ENCODE data around the gene MCAT.
A peak's percentile ranks its signal among the peaks of the same experiment; 100 is the strongest.
"Not testable (repeated sequence)": the region's sequence is repeated elsewhere in the genome, so short reads cannot be mapped to it uniquely, and the experiment has no call there.

Gene MCAT

DNA sequence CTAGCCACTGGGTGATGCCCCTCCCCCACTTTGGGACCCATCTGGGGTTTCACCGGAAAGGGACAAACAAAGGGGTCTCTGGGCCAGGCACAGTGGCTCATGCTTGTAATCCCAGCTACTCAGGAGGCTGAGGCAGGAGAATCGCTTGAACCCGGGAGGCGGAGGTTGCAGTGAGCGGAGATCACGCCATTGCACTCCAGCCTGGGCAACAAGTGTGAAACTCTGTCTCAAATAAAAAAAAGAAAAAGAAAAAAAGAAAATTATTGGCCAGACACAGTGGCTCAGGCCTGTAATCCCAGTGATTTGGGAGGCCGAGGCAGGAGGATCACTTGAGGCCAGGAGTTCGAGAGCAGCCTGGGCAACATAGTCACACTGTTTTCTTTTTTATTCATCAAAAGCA, 2.2 kb upstream of the MCAT start:
- not testable (repeated sequence) for H3K4me3 ChIP-seq (ENCODE audit: low read length); H3K9ac ChIP-seq (ENCODE audit: low read length); H3K27me3 ChIP-seq (ENCODE audit: control insufficient read depth, insufficient read depth, low read length); H3K4me1 ChIP-seq (ENCODE audit: control insufficient read depth, insufficient read depth, low read length); H3K36me3 ChIP-seq (ENCODE audit: control insufficient read depth, insufficient read depth, low read length); H3K27ac ChIP-seq (ENCODE audit: low read depth, low read length)

DNA sequence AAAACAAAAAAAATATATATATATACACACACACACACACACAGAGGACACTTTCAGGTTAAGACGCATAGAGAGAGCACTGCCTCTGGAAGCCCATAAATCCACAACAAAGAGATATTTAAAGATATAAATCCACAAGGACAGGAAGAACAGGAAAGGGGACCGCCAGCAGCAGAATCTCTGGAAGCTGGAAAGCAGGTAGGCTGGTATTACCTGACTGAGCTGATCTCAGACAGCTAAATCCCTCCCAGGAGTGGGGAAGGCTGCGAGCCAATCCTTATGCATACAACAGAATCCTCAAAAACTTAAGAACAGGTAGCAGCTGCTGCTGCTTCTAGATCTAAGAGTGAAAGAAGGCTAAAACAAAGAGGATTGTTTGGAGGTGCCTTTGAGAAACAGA, 1.8 kb upstream of the MCAT start:
- Histone ChIP-seq H3K4me3 (ENCODE audit: low read length) (no peak overlapping the region), H3K27ac (ENCODE audit: low read depth, low read length) (no peak overlapping the region), H3K36me3 (ENCODE audit: control insufficient read depth, insufficient read depth, low read length) (no peaks in the 10 kb centered on the region), H3K9ac (ENCODE audit: low read length) (no peak overlapping the region), H3K27me3 (ENCODE audit: control insufficient read depth, insufficient read depth, low read length) (no peaks in the 10 kb centered on the region), H3K4me1 (ENCODE audit: control insufficient read depth, insufficient read depth, low read length) (peaks cover 3% of the 10 kb centered on the region)

GRCh38 chr22:43136801-43137200, 6.4 kb downstream of the MCAT start:
- no peak overlapping the region for H3K9ac ChIP-seq (ENCODE audit: low read length)
- no peak overlapping the region for H3K27ac ChIP-seq (ENCODE audit: low read depth, low read length)

DNA sequence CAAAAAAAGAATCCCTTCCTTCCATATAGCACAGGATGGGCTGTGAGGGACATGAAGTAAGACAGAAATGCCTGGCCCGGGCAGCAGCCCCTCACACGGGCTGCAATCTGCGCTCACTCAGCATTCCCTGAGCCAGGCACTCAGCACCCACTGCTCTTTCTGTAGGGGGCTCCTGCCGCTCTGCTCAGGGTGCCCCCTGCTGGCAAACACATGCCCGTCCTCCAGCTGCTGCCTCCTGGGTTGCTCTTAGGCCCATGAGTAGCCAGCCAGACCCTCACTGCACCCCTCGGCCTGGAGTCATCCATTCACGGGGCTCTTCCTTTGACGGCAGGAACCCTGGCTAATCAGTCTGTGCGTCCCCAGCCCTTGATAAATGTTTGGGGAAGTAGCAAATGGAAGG, 6.9 kb downstream of the MCAT start:
- Histone ChIP-seq H3K9ac (ENCODE audit: low read length) (no peak overlapping the region), H3K4me3 (ENCODE audit: low read length) (no peak overlapping the region), H3K36me3 (ENCODE audit: control insufficient read depth, insufficient read depth, low read length) (peaks cover 18% of the 10 kb centered on the region), H3K4me1 (ENCODE audit: control insufficient read depth, insufficient read depth, low read length) (no peaks in the 10 kb centered on the region), H3K27ac (ENCODE audit: low read depth, low read length) (no peak overlapping the region), H3K27me3 (ENCODE audit: control insufficient read depth, insufficient read depth, low read length) (no peaks in the 10 kb centered on the region)

More at GRCh38 chr22:43136801-43137200, 6.4 kb downstream of the MCAT start:
- no peaks in the 10 kb centered on the region for H3K4me1 ChIP-seq (ENCODE audit: control insufficient read depth, insufficient read depth, low read length)
- no peak overlapping the region for H3K4me3 ChIP-seq (ENCODE audit: low read length)
- no peaks in the 10 kb centered on the region for H3K27me3 ChIP-seq (ENCODE audit: control insufficient read depth, insufficient read depth, low read length)
- H3K36me3 ChIP-seq (ENCODE audit: control insufficient read depth, insufficient read depth, low read length), result peaks cover 18% of the 10 kb centered on the region

DNA sequence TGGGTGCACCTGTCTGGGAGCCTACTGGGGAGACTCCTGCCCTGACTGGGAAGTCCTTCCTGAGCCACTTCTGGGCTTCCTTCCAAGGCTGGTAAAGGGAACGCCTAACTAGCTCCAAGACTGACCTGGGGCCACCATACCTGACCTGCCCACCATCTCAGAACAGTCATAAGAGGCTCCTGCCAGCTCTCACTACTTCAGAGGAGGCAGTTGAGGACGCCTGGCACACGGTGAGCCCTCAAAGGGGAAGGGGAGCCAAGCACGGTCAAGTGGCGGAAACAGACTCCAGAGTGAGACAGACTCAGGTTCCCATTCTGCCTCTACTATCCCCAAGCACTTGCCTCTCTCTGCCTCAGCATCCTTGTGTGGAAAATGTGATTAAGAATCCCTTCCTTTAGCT, 7.6 kb downstream of the MCAT start:
- Histone ChIP-seq H3K27me3 (ENCODE audit: control insufficient read depth, insufficient read depth, low read length) (no peaks in the 10 kb centered on the region), H3K27ac (ENCODE audit: low read depth, low read length) (no peak overlapping the region), H3K4me3 (ENCODE audit: low read length) (no peak overlapping the region), H3K4me1 (ENCODE audit: control insufficient read depth, insufficient read depth, low read length) (no peaks in the 10 kb centered on the region), H3K36me3 (ENCODE audit: control insufficient read depth, insufficient read depth, low read length) (peaks cover 18% of the 10 kb centered on the region), H3K9ac (ENCODE audit: low read length) (no peak overlapping the region)

GRCh38 chr22:43134553-43134952, 8.6 kb downstream of the MCAT start:
- Histone ChIP-seq H3K27me3 (ENCODE audit: control insufficient read depth, insufficient read depth, low read length) (no peaks in the 10 kb centered on the region), H3K27ac (ENCODE audit: low read depth, low read length) (no peak overlapping the region), H3K9ac (ENCODE audit: low read length) (no peak overlapping the region), H3K4me3 (ENCODE audit: low read length) (no peak overlapping the region), H3K4me1 (ENCODE audit: control insufficient read depth, insufficient read depth, low read length) (no peaks in the 10 kb centered on the region), H3K36me3 (ENCODE audit: control insufficient read depth, insufficient read depth, low read length) (peaks cover 18% of the 10 kb centered on the region)

- no peaks in the 10 kb centered on the region for H3K27me3 ChIP-seq (ENCODE audit: control insufficient read depth, insufficient read depth, low read length)
- no peak overlapping the region for H3K4me3 ChIP-seq (ENCODE audit: low read length)
- peaks cover 18% of the 10 kb centered on the region for H3K36me3 ChIP-seq (ENCODE audit: control insufficient read depth, insufficient read depth, low read length)
- no peak overlapping the region for H3K9ac ChIP-seq (ENCODE audit: low read length)
- H3K4me1 ChIP-seq (ENCODE audit: control insufficient read depth, insufficient read depth, low read length), result no peaks in the 10 kb centered on the region
- H3K27ac ChIP-seq (ENCODE audit: low read depth, low read length), result no peak overlapping the region
These were observed 9.8 kb downstream of the MCAT start for GRCh38 chr22:43133401-43133800.

DNA sequence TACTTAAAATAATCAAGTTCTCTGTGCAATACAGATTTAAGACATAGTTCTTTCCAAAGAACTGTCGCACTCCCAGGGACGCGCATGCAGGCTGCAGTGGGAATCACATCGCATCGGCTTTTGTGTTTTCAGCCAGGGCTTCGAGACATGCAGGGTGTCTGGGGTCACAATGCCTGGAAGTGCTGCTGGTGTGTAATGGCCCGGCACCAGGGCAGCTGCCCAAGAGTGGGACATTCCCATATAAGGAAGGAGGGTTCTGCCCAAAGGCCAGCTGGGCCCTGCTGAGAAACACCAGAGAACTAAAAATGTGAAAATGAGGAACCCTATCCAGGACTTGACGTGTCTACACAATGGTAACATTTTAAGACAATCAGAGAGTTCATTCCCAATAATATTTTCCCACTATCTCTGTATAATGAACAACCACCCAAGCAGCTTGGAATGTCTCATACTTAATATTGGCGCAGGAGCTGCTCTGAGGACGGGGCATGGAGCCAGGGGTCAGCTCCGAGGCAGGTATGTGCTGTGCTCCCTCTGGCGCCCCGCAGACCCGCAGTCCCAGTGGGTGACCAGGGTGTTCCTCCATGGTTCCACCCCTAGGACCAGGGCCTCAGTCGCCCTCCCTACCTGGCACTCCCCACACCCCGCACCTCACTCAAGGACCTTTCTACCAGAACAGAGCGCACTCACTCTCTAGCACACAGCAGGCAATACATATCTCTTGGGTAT, 11.3 kb downstream of the MCAT start:
- Histone ChIP-seq H3K36me3 (ENCODE audit: control insufficient read depth, insufficient read depth, low read length) (peaks cover 14% of the 10 kb centered on the region), H3K27me3 (ENCODE audit: control insufficient read depth, insufficient read depth, low read length) (no peaks in the 10 kb centered on the region), H3K9ac (ENCODE audit: low read length) (no peak overlapping the region), H3K4me3 (ENCODE audit: low read length) (no peak overlapping the region), H3K27ac (ENCODE audit: low read depth, low read length) (no peak overlapping the region), H3K4me1 (ENCODE audit: control insufficient read depth, insufficient read depth, low read length) (no peaks in the 10 kb centered on the region)

DNA sequence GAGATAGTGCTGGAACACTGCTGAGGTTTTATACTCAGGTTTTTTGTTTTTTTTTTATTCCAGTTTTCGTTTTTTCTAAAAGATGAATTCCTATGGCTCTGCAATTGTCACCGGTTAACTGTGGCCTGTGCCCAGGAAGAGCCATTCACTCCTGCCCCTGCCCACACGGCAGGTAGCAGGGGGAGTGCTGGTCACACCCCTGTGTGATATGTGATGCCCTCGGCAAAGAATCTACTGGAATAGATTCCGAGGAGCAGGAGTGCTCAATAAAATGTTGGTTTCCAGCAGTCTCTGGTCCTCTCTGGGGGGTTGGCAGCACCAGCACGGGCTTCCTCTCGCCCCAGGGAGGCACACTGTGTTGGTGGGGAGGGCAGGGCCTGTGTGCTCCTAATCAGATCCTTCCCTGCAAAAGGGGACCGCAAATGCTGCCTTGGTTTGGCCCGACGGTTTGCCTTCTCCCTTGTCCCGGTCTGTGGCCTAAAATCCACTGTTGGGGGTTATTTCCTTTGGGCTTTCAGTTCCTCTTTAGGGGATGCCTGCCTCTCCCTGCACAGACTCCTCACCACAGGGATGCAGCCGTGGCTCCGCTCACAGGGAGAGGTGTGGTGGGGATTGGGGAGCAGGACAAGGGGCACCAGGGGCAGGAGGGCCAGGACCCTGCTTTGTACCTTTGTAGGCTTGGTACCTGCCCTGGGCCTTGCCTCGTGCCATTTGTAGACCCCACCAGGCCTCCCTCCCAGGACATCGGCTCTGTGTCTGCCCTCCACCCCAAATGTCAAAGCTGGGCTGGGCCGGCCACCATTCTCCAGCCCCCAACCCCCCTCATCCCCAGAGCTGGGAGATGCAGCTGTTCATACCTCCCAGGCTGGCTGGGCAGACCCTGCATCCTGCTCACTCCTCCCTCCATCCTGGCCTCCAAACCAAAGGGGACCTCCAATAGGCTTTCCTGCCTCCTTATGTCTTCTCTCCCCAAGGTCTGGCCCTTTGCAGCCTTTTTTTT, 13.5 kb downstream of the MCAT start:
- H3K9ac ChIP-seq (ENCODE audit: low read length), result no peak overlapping the region
- H3K27me3 ChIP-seq (ENCODE audit: control insufficient read depth, insufficient read depth, low read length), result no peaks in the 10 kb centered on the region
- H3K27ac ChIP-seq (ENCODE audit: low read depth, low read length), result no peak overlapping the region
- H3K4me3 ChIP-seq (ENCODE audit: low read length), result no peak overlapping the region
- peaks cover 7% of the 10 kb centered on the region for H3K36me3 ChIP-seq (ENCODE audit: control insufficient read depth, insufficient read depth, low read length)
- H3K4me1 ChIP-seq (ENCODE audit: control insufficient read depth, insufficient read depth, low read length), result no peaks in the 10 kb centered on the region

- Histone ChIP-seq H3K4me1 (ENCODE audit: control insufficient read depth, insufficient read depth, low read length) (no peaks in the 10 kb centered on the region), H3K9ac (ENCODE audit: low read length) (no peak overlapping the region), H3K27ac (ENCODE audit: low read depth, low read length) (no peak overlapping the region), H3K27me3 (ENCODE audit: control insufficient read depth, insufficient read depth, low read length) (no peaks in the 10 kb centered on the region), H3K4me3 (ENCODE audit: low read length) (no peak overlapping the region), H3K36me3 (ENCODE audit: control insufficient read depth, insufficient read depth, low read length) (peaks cover 7% of the 10 kb centered on the region)
These were observed 14.2 kb downstream of the MCAT start for GRCh38 chr22:43128928-43129424.

GRCh38 chr22:43128116-43128515, 15.1 kb downstream of the MCAT start:
- Histone ChIP-seq H3K36me3 (ENCODE audit: control insufficient read depth, insufficient read depth, low read length) (peaks cover 6% of the 10 kb centered on the region), H3K9ac (ENCODE audit: low read length) (no peak overlapping the region), H3K4me1 (ENCODE audit: control insufficient read depth, insufficient read depth, low read length) (no peaks in the 10 kb centered on the region), H3K27me3 (ENCODE audit: control insufficient read depth, insufficient read depth, low read length) (no peaks in the 10 kb centered on the region), H3K27ac (ENCODE audit: low read depth, low read length) (no peak overlapping the region), H3K4me3 (ENCODE audit: low read length) (peak overlapping the region; percentile 32)

DNA sequence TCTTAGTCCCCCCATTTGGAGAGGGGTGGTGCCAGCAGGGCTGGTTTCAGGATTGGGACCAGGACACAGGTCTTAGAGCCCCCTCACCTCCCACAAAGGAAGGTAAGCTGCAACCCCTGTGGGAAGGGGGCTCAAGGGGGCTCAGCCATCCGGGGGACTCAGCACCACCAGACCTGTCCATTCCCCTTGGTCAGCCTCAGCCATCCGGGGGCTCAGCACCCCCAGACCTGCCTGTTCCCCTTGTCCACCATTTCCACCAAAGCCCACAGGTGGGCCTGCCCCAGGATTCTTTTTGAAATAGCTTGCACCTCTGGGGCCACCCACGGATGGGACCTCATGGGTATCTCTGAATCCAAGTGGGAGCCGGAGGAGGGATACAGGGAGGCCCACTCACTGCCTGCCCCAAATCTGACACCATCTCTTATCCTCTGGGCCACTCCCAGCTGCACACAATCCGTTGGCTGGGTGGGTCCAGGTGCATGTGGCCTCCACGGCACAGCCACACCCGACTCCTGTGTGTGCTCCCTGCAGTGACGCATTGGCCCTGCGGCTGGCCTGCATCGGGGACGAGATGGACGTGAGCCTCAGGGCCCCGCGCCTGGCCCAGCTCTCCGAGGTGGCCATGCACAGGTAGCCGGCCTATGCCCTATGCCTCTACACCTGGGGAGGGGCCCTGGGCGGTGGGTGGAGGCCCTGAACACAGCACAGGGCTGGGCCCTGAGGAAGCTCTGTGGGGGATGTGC, 15.9 kb downstream of the MCAT start:
- Histone ChIP-seq H3K4me3 (ENCODE audit: low read length) (peak overlapping the region; percentile 32), H3K9ac (ENCODE audit: low read length) (no peak overlapping the region), H3K27ac (ENCODE audit: low read depth, low read length) (no peak overlapping the region), H3K4me1 (ENCODE audit: control insufficient read depth, insufficient read depth, low read length) (no peaks in the 10 kb centered on the region), H3K27me3 (ENCODE audit: control insufficient read depth, insufficient read depth, low read length) (no peaks in the 10 kb centered on the region), H3K36me3 (ENCODE audit: control insufficient read depth, insufficient read depth, low read length) (no peaks in the 10 kb centered on the region)

Measured in rectal smooth muscle tissue (tissue), 1 donor.